Measurements from ENCODE around the gene ZFP36L2. TPM values are rescaled to one million over a fixed set of nuclear protein-coding genes. Genes with fewer than 3 reads are reported as not detected.

ZFP36L2 gene
- total RNA-seq, 4 donors from 2014 or later = 93.9 to 141 (median 95.4) TPM

GRCh38 chr2:43226955-43227829 lies 786 bp upstream of the ZFP36L2 start:
- no peak for TF ChIP-seq CTCF (IDR thresholded peaks at IDR 0.05)
- peak; percentile 55 for ATAC-seq (ENCODE audit: low FRiP score)

GRCh38 chr2:43225788-43226557 lies 433 bp downstream of the ZFP36L2 start:
- ATAC-seq (ENCODE audit: low FRiP score) = peak; percentile 0
- TF ChIP-seq CTCF (IDR thresholded peaks at IDR 0.05) = no peak
- DNase-seq (ENCODE audit: low spot score) = peak; percentile 32

More at GRCh38 chr2:43226955-43227829, 786 bp upstream of the ZFP36L2 start:
- DNase-seq (ENCODE audit: low spot score) = peak; percentile 72

GRCh38 chr2:43225093-43225787 lies 1.2 kb downstream of the ZFP36L2 start:
- no peak for ATAC-seq (ENCODE audit: low FRiP score)
- no peak for TF ChIP-seq CTCF (IDR thresholded peaks at IDR 0.05)
- DNase-seq (ENCODE audit: low spot score) = no peak

GRCh38 chr2:43224571-43225092 lies 1.8 kb downstream of the ZFP36L2 start:
- DNase-seq (ENCODE audit: low spot score) (no peak), ATAC-seq (ENCODE audit: low FRiP score) (no peak)

GRCh38 chr2:43224131-43224570 lies 2.3 kb downstream of the ZFP36L2 start:
- no peak for TF ChIP-seq CTCF (IDR thresholded peaks at IDR 0.05)
- ATAC-seq (ENCODE audit: low FRiP score) = no peak
- DNase-seq (ENCODE audit: low spot score) = no peak

More at GRCh38 chr2:43224571-43225092, 1.8 kb downstream of the ZFP36L2 start:
- no peak for TF ChIP-seq CTCF (IDR thresholded peaks at IDR 0.05)

- no peak for TF ChIP-seq CTCF (IDR thresholded peaks at IDR 0.05)
- DNase-seq (ENCODE audit: low spot score) = no peak
- no peak for ATAC-seq (ENCODE audit: low FRiP score)
These were observed 2.8 kb downstream of the ZFP36L2 start for GRCh38 chr2:43223521-43224001.

Measured in omental fat pad (tissue), 4 donors.